Measurements from ENCODE around the gene DCLK1. TPM values are rescaled to one million over a fixed set of nuclear protein-coding genes. Genes with fewer than 3 reads are reported as not detected.

Gene DCLK1
- total RNA-seq, 1 experiment from 2014 or later, result 36.2 TPM

- Mint-ChIP-seq H3K27ac (no peak overlapping the region), H3K9me3 (no peaks in the 10 kb centered on the region; a peak in 1 of 5 replicates), H3K27me3 (ENCODE audit: low read depth) (no peaks in the 10 kb centered on the region), H3K4me1 (peaks cover 16 to 20% of the 10 kb centered on the region in 2 experiments), H3K4me3 (no peak overlapping the region), H3K36me3 (ENCODE audit: insufficient read depth in 1 of 3, low read depth in 3 of 3) (no peaks in the 10 kb centered on the region; a peak in 2 of 7 replicates)
- no peak overlapping the region for H2AFZ ChIP-seq (ENCODE audit: low read length)
- H3K18ac ChIP-seq (ENCODE audit: insufficient read length, low read depth, low read length), result no peak overlapping the region
- no peak overlapping the region for H3K4me2 ChIP-seq (ENCODE audit: insufficient read depth, insufficient read length, low read length)
- no peak overlapping the region for H2BK15ac ChIP-seq (ENCODE audit: low read depth, low read length)
- H3K14ac ChIP-seq (ENCODE audit: insufficient read depth, low read length), result no peak overlapping the region
- no peak overlapping the region for H2AK5ac ChIP-seq (ENCODE audit: insufficient read length, low read length)
- no peak overlapping the region for H2BK120ac ChIP-seq (ENCODE audit: low read depth, low read length, poor library complexity, severe bottlenecking)
- no peak overlapping the region for H4K91ac ChIP-seq (ENCODE audit: insufficient read length, low read depth, low read length)
- H4K8ac ChIP-seq (replicated peaks; ENCODE audit: insufficient read length, low read depth, low read length), result no peak overlapping the region
- no peak for DNase-seq
- no peaks in the 10 kb centered on the region for H3K79me2 ChIP-seq (ENCODE audit: insufficient read depth, low read length)
- H3K79me1 ChIP-seq (ENCODE audit: insufficient read depth, low read depth, low read length, poor library complexity, severe bottlenecking), result no peaks in the 10 kb centered on the region
- H4K20me1 ChIP-seq (ENCODE audit: control insufficient read depth, insufficient read depth, insufficient read length), result no peaks in the 10 kb centered on the region
- WGBS (ENCODE audit: extremely low coverage, insufficient read length, low lambda C conversion rate), result no CpG with 5 or more reads among the region's 6 CpGs
- no peak overlapping the region for H2BK12ac ChIP-seq (ENCODE audit: insufficient read length, low read depth, low read length)
- H3K27ac ChIP-seq (ENCODE audit: insufficient read length, low read depth, low read length), result no peak overlapping the region
- no peak overlapping the region for H4K5ac ChIP-seq (ENCODE audit: insufficient read length, low read depth, low read length)
- no peak overlapping the region for H2BK20ac ChIP-seq (ENCODE audit: low read depth, low read length, poor library complexity, severe bottlenecking)
- no peaks in the 10 kb centered on the region for H3K27me3 ChIP-seq (ENCODE audit: insufficient read depth, low read length)
- TF ChIP-seq CTCF (conservative IDR thresholded peaks at IDR 0.05), result no peak
- no peak overlapping the region for H3K9ac ChIP-seq (ENCODE audit: extremely low read depth, insufficient read length, low read length)
- H3K4ac ChIP-seq (ENCODE audit: low read depth, low read length), result no peak overlapping the region
- no peak overlapping the region for H3K56ac ChIP-seq (ENCODE audit: insufficient read length, low read depth, low read length)
- no peak overlapping the region for H3K23ac ChIP-seq (ENCODE audit: insufficient read length, low read depth, low read length)
- no peak overlapping the region for H2BK5ac ChIP-seq (ENCODE audit: insufficient read length, low read length)
- H3K23me2 ChIP-seq (ENCODE audit: insufficient read length, low read depth, low read length, poor library complexity, severe bottlenecking), result no peaks in the 10 kb centered on the region
- no peak overlapping the region for H3T11ph ChIP-seq (ENCODE audit: low read length)
- H3K4me1 ChIP-seq (ENCODE audit: insufficient read depth, low read length), result peaks cover 6% of the 10 kb centered on the region
- H3K9me3 ChIP-seq (ENCODE audit: control insufficient read depth, low read depth, low read length), result no peaks in the 10 kb centered on the region
Observed at GRCh38 chr13:36084131-36084530, 47.1 kb downstream of the DCLK1 start.
